ENCODE data around the gene DBR1.

- TF ChIP-seq POLR2AphosphoS5 (IDR thresholded peaks at IDR 0.05) (no peak), CTCF (IDR thresholded peaks at IDR 0.05) (no peak)
Observed at GRCh38 chr3:138222131-138222941, 47.6 kb upstream of the DBR1 start.
